Large intestine (tissue), 3 donors: Measurements from ENCODE around the gene PALM3. TPM values are rescaled to one million over a fixed set of nuclear protein-coding genes. Genes with fewer than 3 reads are reported as not detected.

Experiments
- DNase-seq, 2 donors: peaks; one replicate each; pipeline versions ENCODE4 v3.0.0 to v3.0.0-alpha.2; 2013
- H3K27ac ChIP-seq: one replicate; pipeline ENCODE4 v1.5.1; 2013; ENCODE audit warnings: low read length
- H3K27me3 ChIP-seq: 2 replicates; pipeline ENCODE4 v1.6.1; 2013; ENCODE audit warnings: low read length; ENCODE audit not compliant: control insufficient read depth, insufficient read depth
- H3K36me3 ChIP-seq: 2 replicates; pipeline ENCODE4 v1.6.1; 2013; ENCODE audit warnings: low read length; ENCODE audit not compliant: control insufficient read depth, insufficient read depth
- H3K4me1 ChIP-seq: one replicate; pipeline ENCODE4 v1.6.1; 2013; ENCODE audit warnings: low read length; ENCODE audit not compliant: control insufficient read depth, insufficient read depth
- H3K4me3 ChIP-seq: one replicate; pipeline ENCODE4 v1.5.1; 2013; ENCODE audit warnings: low read length
- H3K9me3 ChIP-seq: one replicate; pipeline ENCODE4 v1.6.1; 2013; ENCODE audit warnings: mild to moderate bottlenecking, low read depth, low read length, moderate library complexity; ENCODE audit not compliant: control insufficient read depth
- WGBS: methylation state at CpG from one replicate; pipeline ENCODE4 v1.1.5; 2013; ENCODE audit warnings: low lambda C conversion rate; ENCODE audit not compliant: insufficient coverage; 5-methylcytosine and 5-hydroxymethylcytosine counted together
- polyA plus RNA-seq: library from polyadenylated mRNA; unstranded; fragments of 120-200 nt; gene quantifications from one replicate; pipeline ENCODE4 v1.2.1, GENCODE V29; 2013

The PALM3 gene
- polyA plus RNA-seq, 1 donor = 2.3 TPM

DNA sequence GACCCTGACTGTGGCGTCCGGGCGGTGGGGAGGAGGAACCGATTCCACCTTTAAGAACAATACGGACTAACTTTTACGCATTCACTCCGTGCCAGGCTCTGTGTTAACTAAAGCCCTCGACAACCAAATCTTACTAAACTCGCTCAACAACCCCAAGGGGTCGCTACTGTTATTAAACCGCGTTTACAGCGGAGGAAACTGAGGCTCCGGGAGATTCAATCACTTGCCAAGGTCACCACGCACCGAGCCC, 27.5 kb upstream of the PALM3 start:
- H3K27ac ChIP-seq = no peak overlapping the region
- H3K9me3 ChIP-seq = peaks cover 3% of the 10 kb centered on the region
- H3K36me3 ChIP-seq = peaks cover 12% of the 10 kb centered on the region
- H3K4me3 ChIP-seq = peak overlapping the region; percentile 51
- no peaks in the 10 kb centered on the region for H3K27me3 ChIP-seq
- peaks cover 16% of the 10 kb centered on the region for H3K4me1 ChIP-seq
- DNase-seq = no peak
- WGBS = no CpG with 5 or more reads among the region's 16 CpGs

DNA sequence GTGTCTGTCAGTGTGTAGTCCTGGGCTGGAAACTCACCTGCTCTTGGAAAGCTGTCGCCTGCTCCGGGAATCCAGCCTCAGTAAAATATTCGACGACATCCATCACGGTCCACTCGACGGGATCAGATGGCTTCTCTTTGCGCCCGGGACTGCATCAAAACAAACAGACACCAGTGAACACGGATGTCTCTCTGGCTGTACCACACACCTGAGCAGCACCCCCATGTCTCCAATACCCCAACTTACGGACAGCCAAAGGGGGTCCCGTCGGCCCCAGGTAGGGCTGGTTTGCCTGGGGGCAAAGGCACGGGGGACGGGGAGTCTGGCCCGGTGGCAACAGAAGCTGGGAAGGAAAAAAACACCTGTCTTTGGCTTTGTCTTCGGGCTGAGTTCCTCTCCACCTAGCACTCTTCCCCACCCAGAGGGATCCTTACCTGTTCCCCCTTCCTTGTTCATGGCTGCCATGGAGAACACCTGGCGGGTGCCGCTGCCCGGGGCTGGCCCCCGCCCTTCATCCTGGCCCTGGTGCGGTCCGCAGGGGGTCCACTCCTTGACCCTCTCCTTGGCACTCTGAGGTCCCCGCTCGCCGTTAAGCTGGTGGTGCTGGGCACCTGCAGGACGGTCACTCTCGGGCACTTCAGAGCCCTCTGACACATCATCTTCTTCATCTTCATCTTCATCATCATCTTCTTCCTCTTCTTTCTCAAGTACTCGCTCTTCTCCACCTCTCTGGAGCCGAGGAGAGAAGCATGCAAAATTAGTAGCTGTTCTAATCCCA, 26.9 kb upstream of the PALM3 start:
- no peak overlapping the region for H3K27ac ChIP-seq
- H3K36me3 ChIP-seq = peaks cover 12% of the 10 kb centered on the region
- no CpG with 5 or more reads among the region's 30 CpGs for WGBS

GRCh38 chr19:14086098-14086497, 24.2 kb upstream of the PALM3 start:
- H3K4me1 ChIP-seq = peaks cover 16% of the 10 kb centered on the region
- H3K27ac ChIP-seq = no peak overlapping the region
- H3K27me3 ChIP-seq = no peaks in the 10 kb centered on the region
- H3K36me3 ChIP-seq = peaks cover 12% of the 10 kb centered on the region
- no CpG with 5 or more reads among the region's 5 CpGs for WGBS
- H3K4me3 ChIP-seq = peak overlapping the region; percentile 15
- no peaks in the 10 kb centered on the region for H3K9me3 ChIP-seq
- DNase-seq = no peak

More for the DNA sequence above, 26.9 kb upstream of the PALM3 start:
- Histone ChIP-seq H3K4me3 (peak overlapping the region; percentile 51), H3K27me3 (no peaks in the 10 kb centered on the region), H3K9me3 (peaks cover 3% of the 10 kb centered on the region), H3K4me1 (peaks cover 16% of the 10 kb centered on the region)
- no peak for DNase-seq

DNA sequence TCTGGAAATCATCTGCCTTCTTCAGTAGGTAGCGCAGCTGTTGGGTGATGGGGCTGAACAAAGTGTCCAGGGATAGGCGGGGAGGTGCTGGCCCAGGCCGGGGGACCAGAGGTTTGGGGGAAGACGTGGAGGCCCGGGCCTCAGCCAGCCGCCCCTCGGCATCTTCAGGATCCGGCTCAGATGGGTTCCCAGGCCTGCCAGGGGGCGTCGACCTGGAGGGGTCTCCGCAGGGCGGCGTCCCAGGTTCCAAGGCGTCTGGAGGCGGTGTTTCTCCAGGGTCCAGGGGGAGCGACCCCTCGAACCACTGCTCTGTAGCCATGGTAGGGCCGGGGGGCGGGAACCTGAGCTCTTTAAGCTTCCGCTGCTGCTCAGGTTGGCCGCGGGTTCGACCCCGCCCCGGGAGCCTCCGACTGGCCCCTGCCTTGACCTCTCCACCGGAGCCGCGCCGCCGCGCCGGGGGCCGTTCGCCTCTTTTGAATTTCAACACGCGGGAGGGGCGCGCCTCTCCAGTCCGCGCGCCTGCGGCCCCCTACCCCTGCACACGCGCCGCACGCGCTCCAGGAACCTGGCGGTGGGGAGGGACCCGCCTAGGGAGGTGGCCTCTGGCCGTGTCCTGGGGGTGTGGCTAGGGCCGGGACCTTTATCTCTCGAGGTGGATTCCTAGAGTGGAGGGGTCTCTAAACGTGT, 23.6 kb upstream of the PALM3 start, which contains the start of gene C19orf67:
Gene C19orf67 (minus strand): TSS at position 475 of the 687 bp plus-strand sequence. CDS start 156 bp downstream, at position 319.
- WGBS = no CpG with 5 or more reads among the region's 54 CpGs
- Histone ChIP-seq H3K36me3 (peaks cover 12% of the 10 kb centered on the region), H3K27me3 (no peaks in the 10 kb centered on the region), H3K27ac (no peak within 1 kb of the TSS), H3K9me3 (no peaks in the 10 kb centered on the region), H3K4me1 (peaks cover 17% of the 10 kb centered on the region), H3K4me3 (peak within 1 kb of the TSS; percentile 15)
- peak in 1 of 2 donors; percentile 61 for DNase-seq

DNA sequence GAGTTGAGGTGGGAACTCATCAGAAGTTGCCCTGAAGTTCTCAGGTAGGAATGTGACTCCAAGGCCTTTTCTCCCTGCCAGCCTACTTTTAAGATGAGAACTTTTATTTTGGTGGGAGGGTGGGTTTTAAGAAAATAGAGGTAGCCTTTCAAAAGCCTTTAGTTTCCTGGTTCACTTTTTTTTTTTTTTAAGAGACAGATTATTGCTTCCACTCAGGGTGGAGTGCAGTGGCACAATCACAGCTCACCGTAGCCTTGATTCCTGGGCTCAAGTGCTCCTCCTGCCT, 20.7 kb upstream of the PALM3 start:
- DNase-seq = no peak
- no peaks in the 10 kb centered on the region for H3K9me3 ChIP-seq
- no peaks in the 10 kb centered on the region for H3K27me3 ChIP-seq
- no peak overlapping the region for H3K27ac ChIP-seq
- H3K36me3 ChIP-seq = no peaks in the 10 kb centered on the region
- H3K4me3 ChIP-seq = no peak overlapping the region
- peaks cover 16% of the 10 kb centered on the region for H3K4me1 ChIP-seq
- 67% methylated on average over 1 of the region's 1 CpG for WGBS

DNA sequence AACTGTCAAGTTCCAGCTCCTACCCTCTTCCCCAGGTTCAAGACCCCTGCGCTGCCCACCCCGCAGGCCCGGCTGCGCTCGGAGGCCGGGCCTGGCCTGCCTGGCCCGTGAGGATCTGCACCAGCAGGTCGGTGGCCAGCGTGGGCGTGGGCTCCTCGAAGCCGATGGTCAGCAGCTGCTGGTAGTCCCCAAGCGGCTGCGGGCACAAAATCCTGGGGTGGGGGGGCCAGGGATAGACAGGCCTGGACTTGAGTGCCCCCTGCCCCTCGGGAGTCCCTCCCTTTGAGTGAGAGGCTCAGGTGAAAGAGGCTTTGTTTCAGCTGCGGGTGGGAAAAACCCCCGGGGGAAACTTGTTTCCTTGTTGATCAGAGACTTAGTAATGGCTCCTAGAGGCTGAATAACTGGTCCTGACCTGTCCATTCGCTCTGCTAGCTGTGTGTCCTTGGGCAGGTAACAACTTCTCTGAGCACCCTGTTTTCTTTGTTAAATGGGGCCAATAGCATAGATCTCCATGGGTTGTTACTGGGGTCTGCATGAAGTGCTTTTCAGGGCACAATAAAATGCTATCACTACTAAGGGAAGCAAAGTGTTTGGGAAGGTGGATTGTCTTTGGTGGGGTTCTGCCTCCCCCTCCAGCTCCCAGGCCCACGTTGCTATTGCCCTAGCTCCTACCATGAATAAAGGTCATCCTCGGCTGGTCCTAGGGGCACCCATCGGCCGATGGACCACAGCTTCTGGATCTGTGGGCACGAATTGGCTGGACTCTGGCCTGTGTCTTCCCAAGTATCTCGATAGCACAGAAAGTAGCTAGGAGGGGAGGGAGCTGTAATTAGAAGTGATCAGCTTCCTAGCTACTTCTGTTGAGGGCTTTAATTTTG, 20.2 kb upstream of the PALM3 start:
- peak overlapping the region; percentile 97 for H3K4me3 ChIP-seq
- H3K27me3 ChIP-seq = no peaks in the 10 kb centered on the region
- no peaks in the 10 kb centered on the region for H3K9me3 ChIP-seq
- peak overlapping the region; percentile 85 for H3K27ac ChIP-seq
- H3K4me1 ChIP-seq = peaks cover 16% of the 10 kb centered on the region
- no peaks in the 10 kb centered on the region for H3K36me3 ChIP-seq
- DNase-seq = no peak
- WGBS = no CpG with 5 or more reads among the region's 24 CpGs

DNA sequence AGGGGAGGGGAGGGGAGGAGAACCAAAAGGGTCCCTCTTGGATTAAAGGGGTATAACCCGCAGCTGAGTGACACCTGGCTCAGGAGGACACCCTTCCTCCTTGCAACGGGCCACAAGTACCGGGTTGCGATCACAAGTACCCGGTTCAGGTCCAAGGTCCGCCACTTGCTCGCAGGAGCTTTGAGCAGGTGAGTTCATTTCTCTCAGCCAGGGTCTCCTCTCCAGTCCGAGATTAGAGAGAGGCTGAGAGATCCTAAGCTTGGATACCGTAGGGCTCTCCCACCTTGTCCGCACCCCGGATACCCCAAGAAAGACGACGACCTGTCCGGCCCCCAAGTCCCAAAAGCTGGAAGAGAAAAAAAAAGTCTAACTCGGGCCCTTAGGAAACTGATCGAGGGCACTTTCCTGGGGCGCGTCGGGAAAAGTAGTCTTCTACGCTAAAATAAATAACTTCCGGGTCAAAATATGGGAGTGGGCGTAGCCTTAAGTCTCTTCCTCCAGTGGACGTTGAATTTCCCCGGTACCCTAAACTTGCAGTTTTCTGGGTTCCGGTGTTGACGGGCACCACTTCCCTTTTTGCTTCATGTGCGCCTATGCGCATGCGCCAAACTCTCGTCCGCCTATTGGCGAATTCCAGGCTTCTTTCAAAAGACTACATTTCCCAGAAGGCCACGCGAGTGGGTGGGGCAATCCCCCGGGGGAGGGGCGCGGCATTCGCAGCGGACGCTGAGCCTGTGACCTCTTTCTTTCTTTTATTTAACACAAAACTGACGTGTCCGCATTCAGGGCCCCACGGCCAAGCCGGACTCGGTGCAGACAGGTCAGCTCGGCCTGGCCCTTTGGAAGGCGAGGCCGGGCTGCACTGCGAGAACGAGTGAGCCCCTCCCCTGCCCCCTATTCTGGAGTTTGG, 19.3 kb upstream of the PALM3 start:
- peak; percentile 99 for DNase-seq
- no peaks in the 10 kb centered on the region for H3K27me3 ChIP-seq
- peak overlapping the region; percentile 97 for H3K4me3 ChIP-seq
- H3K9me3 ChIP-seq = no peaks in the 10 kb centered on the region
- peaks cover 16% of the 10 kb centered on the region for H3K4me1 ChIP-seq
- no peaks in the 10 kb centered on the region for H3K36me3 ChIP-seq
- peak overlapping the region; percentile 98 for H3K27ac ChIP-seq
- no CpG with 5 or more reads among the region's 50 CpGs for WGBS

GRCh38 chr19:14078411-14078810, 16.5 kb upstream of the PALM3 start:
- Histone ChIP-seq H3K4me3 (no peak overlapping the region), H3K9me3 (no peaks in the 10 kb centered on the region), H3K27me3 (no peaks in the 10 kb centered on the region), H3K27ac (no peak overlapping the region), H3K36me3 (no peaks in the 10 kb centered on the region), H3K4me1 (peaks cover 20% of the 10 kb centered on the region)
- no CpG with 5 or more reads among the region's 2 CpGs for WGBS
- no peak for DNase-seq

DNA sequence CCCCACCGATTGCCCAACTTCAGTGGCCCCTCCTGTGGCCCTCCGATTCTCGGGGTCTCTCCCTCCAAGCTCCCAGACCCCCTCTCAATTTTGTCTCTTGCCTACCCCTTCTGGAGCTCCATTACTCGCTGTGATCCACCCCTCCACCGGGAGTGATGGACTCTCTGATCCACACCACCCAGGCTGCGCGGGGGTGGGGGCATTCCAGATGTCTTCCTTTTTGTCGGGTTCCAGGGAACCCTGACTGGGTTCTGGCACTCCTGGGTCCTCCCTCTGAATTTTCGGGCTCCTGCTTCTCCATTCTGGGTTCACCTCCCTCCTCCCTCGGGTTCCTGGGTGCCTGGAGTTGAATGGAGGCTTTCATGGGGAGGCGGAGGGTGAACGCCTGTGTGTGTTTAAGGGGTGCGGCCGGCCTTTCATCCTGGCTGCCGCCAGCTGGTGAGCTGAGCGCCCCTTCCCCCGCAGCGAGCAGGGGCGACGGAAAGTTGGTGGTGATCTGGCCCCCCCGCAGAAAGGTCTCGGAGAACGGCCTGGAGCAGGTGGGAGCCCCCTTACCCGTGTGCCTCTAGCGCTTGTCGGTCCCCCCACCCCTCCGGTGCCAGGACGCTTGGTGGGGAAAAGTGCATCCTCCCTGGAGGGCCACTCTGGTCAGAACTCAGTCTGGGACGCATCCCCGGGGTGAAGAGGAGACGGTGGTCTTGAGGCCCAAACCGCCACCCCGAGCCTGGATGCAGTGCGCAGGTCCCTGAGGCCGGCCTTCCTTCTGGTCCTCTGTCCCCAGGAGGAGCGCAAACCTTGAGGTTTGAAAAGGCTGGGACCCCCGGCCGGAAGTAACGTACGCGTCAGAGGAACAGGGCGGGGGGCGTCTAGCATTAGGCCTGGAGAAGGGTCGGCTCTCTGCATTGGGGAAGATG, 12.3 kb upstream of the PALM3 start:
- H3K36me3 ChIP-seq = no peaks in the 10 kb centered on the region
- peak overlapping the region; percentile 79 for H3K4me3 ChIP-seq
- DNase-seq = peak in 1 of 2 donors; percentile 81
- peak overlapping the region; percentile 82 for H3K27ac ChIP-seq
- no CpG with 5 or more reads among the region's 44 CpGs for WGBS
- peaks cover 3% of the 10 kb centered on the region for H3K9me3 ChIP-seq
- H3K4me1 ChIP-seq = peaks cover 12% of the 10 kb centered on the region
- peaks cover 2% of the 10 kb centered on the region for H3K27me3 ChIP-seq
